WERI-Rb-1 (cell line): ENCODE results near the gene PIF1.
"Not testable (repeated sequence)": the region's sequence is repeated elsewhere in the genome, so short reads cannot be mapped to it uniquely, and the experiment has no call there.

Source experiments
- DNase-seq: peaks from one replicate; pipeline ENCODE4 v3.0.0-alpha.2; 2020
- H3K27ac ChIP-seq: fragments of 250-450 bp; sonication (Bioruptor Pico); 2 replicates; pipeline ENCODE4 v1.5.1; 2020; ENCODE audit warnings: mild to moderate bottlenecking, moderate library complexity
- H3K27me3 ChIP-seq: fragments of 250-450 bp; sonication (Bioruptor Pico); 2 replicates; pipeline ENCODE4 v1.5.1; 2021; ENCODE audit warnings: mild to moderate bottlenecking, low read depth, moderate library complexity; ENCODE audit not compliant: insufficient read depth, severe bottlenecking
- H3K36me3 ChIP-seq: fragments of 250-450 bp; sonication (Bioruptor Pico); 2 replicates; pipeline ENCODE4 v1.5.1; 2020; ENCODE audit warnings: mild to moderate bottlenecking, moderate library complexity
- H3K4me3 ChIP-seq: 2 replicates; pipeline ENCODE4 v1.5.1; 2011; ENCODE audit warnings: low read depth, mild to moderate bottlenecking, control low read depth, low read length
- H3K9me3 ChIP-seq: fragments of 250-450 bp; sonication (Bioruptor Pico); 2 replicates; pipeline ENCODE4 v1.5.1; 2021; ENCODE audit warnings: mild to moderate bottlenecking, moderate library complexity; ENCODE audit not compliant: severe bottlenecking
- CTCF ChIP-seq: IDR thresholded peaks from 2 replicates; pipeline ENCODE4 v1.5.1; 2011; ENCODE audit warnings: low read depth, mild to moderate bottlenecking, control low read depth, inconsistent platforms, low read length

Gene PIF1

GRCh38 chr15:64833690-64834089 is 8.2 kb upstream of the PIF1 start:
- Histone ChIP-seq H3K27me3 (no peaks in the 10 kb centered on the region), H3K4me3 (no peak overlapping the region), H3K36me3 (no peaks in the 10 kb centered on the region), H3K27ac (no peak overlapping the region), H3K9me3 (peaks cover 6% of the 10 kb centered on the region)
- DNase-seq = no peak
- TF ChIP-seq CTCF = no peak

DNA sequence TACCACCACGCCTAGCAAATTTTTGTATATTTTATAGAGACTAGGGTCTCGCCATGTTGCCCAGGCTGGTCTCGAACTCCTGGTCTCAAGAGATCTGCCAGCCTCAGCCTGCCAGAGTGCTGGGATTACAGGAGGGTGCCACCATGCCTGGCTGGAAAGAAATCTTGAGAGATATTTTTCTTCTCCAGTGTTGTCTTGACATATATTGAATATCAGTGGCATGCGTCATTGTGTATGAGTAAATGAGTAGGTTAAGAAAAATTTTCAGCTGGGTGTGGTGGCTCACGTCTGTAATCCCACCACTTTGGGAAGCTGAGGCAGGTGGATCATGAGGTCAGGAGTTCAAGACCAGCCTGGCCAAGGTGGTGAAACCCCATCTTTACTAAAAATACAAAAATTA is 3.5 kb upstream of the PIF1 start:
- no peak for TF ChIP-seq CTCF
- no peak for DNase-seq
- Histone ChIP-seq H3K27me3 (no peaks in the 10 kb centered on the region), H3K36me3 (no peaks in the 10 kb centered on the region), H3K27ac (no peak overlapping the region), H3K4me3 (no peak overlapping the region), H3K9me3 (no peaks in the 10 kb centered on the region)

DNA sequence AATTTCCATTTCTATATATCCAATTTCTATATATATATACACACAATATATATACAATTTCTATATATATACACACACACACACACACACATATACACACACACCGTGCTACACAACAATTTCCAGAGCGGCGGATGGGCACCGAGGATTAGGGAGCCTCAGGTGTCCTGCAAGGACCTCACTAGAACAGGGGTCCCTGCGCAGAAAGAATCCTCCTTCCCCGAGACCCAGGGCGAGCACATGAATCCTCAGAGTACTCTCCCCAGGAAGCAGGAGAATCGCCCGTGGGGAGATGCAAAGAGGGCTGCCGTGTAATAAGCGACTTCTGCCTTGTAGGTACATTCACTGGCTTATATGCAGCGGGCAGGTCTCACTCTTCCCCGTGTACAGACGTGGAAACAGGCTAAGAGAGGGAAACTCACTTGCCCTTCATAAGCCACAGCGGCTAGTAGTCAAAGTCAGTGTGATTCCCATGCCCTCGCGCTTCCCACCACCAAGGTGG is 467 bp downstream of the PIF1 start:
- Histone ChIP-seq H3K4me3 (peak overlapping the region; percentile 86), H3K36me3 (peaks cover 17% of the 10 kb centered on the region), H3K9me3 (no peaks in the 10 kb centered on the region), H3K27ac (peak overlapping the region; percentile 80), H3K27me3 (no peaks in the 10 kb centered on the region)
- DNase-seq = no peak
- no peak for TF ChIP-seq CTCF

GRCh38 chr15:64816452-64816851 is 9.0 kb downstream of the PIF1 start:
- TF ChIP-seq CTCF = no peak
- DNase-seq = no peak
- Histone ChIP-seq H3K4me3 (no peak overlapping the region), H3K36me3 (peaks cover 22% of the 10 kb centered on the region), H3K27me3 (no peaks in the 10 kb centered on the region), H3K27ac (no peak overlapping the region), H3K9me3 (no peaks in the 10 kb centered on the region)

- not testable (repeated sequence) for H3K27me3 ChIP-seq, DNase-seq, H3K27ac ChIP-seq
These were observed 10.5 kb downstream of the PIF1 start for GRCh38 chr15:64814965-64815364.

GRCh38 chr15:64814283-64814682 is 11.2 kb downstream of the PIF1 start:
- not testable (repeated sequence) for H3K27me3 ChIP-seq, H3K4me3 ChIP-seq, DNase-seq, H3K36me3 ChIP-seq, H3K27ac ChIP-seq, H3K9me3 ChIP-seq

More at GRCh38 chr15:64814965-64815364, 10.5 kb downstream of the PIF1 start:
- not testable (repeated sequence) for H3K4me3 ChIP-seq, H3K9me3 ChIP-seq
- H3K36me3 ChIP-seq = peaks cover 12% of the 10 kb centered on the region; the same call in 1 of the 2 replicates

- H3K27me3 ChIP-seq = no peaks in the 10 kb centered on the region
- no peak for TF ChIP-seq CTCF
- H3K9me3 ChIP-seq = no peaks in the 10 kb centered on the region
- H3K27ac ChIP-seq = no peak overlapping the region
- no peak for DNase-seq
- H3K36me3 ChIP-seq = peaks cover 6% of the 10 kb centered on the region; the same call in 1 of the 2 replicates
- no peak overlapping the region for H3K4me3 ChIP-seq
These were observed 12.4 kb downstream of the PIF1 start for GRCh38 chr15:64813075-64813474.
